Measurements from ENCODE around the gene HIVEP3.

GRCh38 chr1:41943717-41944116, 25.0 kb upstream of the HIVEP3 start:
- no peak for TF ChIP-seq CTCF (IDR thresholded peaks at IDR 0.05; ENCODE audit: low read length)
- no peak for TF ChIP-seq EZH2 (optimal IDR thresholded peaks at IDR 0.05; ENCODE audit: low read depth, low read length)
- no peak for TF ChIP-seq EZH2phosphoT487 (IDR thresholded peaks at IDR 0.05; ENCODE audit: low read length)
